Mucosa of descending colon (tissue), 3 donors: ENCODE data around the gene APP. TPM values are rescaled to one million over a fixed set of nuclear protein-coding genes. Genes with fewer than 3 reads are reported as not detected.

Experiments
- ATAC-seq: fragments of 200-7000 bp; cut with Tn5 transposase; one replicate; pipeline ENCODE4 v1.9.1; 2020; ENCODE audit warnings: mild to moderate bottlenecking, moderate library complexity
- DNase-seq, 3 donors: peaks; one replicate each; pipeline ENCODE4 v3.0.0-alpha.2; 2020
- H3K36me3 ChIP-seq: fragments of 200-600 bp; one replicate; pipeline ENCODE4 v1.8.0; 2021; ENCODE audit warnings: low read depth, mild to moderate bottlenecking
- H3K4me1 ChIP-seq: fragments of 200-600 bp; one replicate; pipeline ENCODE4 v1.8.0; 2021; ENCODE audit warnings: low read depth, mild to moderate bottlenecking
- H3K4me3 ChIP-seq: fragments of 200-600 bp; one replicate; pipeline ENCODE4 v1.8.0; 2021; ENCODE audit warnings: mild to moderate bottlenecking
- H3K9me3 ChIP-seq: fragments of 200-600 bp; one replicate; pipeline ENCODE4 v1.8.0; 2021; ENCODE audit warnings: mild to moderate bottlenecking
- intact Hi-C, 2 donors: fragments of 100-400 bp; cut with DNase I in 1 of 2; cut with micrococcal nuclease in 1 of 2; formaldehyde crosslinking; loops; one replicate each; pipeline versions ENCODE4 v1.11.0 to v1.11.1; 2022; cut with DNase I, micrococcal nuclease
- total RNA-seq, 3 donors: library from RNA; stranded (reverse); fragmentation: NEBNext Ultra II Directional in 2 of 3; extraction: Animal tissue kit (Norgen Biotek cat#: 25700) in 2 of 3; gene quantifications; one replicate each; pipeline versions ENCODE4 v1.2.1 to v1.2.4, GENCODE V29; 2021 to 2023
- TF ChIP-seq, protein P1 (sequence below): fragments of 200-600 bp; IDR thresholded peaks from one replicate; pipeline ENCODE4 v1.8.0; 2022; ENCODE audit warnings: antibody characterized with exemption, mild to moderate bottlenecking
- donor health status: DM: no; HTN: no; CAD: no; lungs with moderate emphysema.
- donor health status: DM: no; HTN: no; CAD: no.
- donor health status: DM: no; HTN: yes; CAD: no.

APP gene
- total RNA-seq, 3 donors from 2014 or later, result 573 to 666 (median 579) TPM

DNA sequence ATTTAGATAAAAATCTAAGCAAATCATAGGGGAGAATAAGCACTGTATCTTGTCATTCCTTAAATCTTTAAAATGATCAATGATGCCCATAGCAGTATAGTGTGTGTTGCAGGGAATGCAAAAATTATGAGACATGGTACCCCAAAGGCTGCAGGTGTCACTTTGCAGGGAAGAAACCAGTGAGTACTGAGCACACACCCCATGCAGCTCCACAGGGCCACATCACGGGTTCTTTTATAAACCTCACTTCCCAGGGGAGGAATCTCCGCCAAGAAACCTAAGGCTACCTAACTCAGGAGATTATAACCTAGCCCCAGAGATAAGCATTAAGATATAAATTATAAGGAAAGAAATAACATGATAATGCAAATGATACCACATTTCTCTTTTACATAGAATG lies 115.6 kb downstream of the APP start:
- intact Hi-C loops, result no loop called here

DNA sequence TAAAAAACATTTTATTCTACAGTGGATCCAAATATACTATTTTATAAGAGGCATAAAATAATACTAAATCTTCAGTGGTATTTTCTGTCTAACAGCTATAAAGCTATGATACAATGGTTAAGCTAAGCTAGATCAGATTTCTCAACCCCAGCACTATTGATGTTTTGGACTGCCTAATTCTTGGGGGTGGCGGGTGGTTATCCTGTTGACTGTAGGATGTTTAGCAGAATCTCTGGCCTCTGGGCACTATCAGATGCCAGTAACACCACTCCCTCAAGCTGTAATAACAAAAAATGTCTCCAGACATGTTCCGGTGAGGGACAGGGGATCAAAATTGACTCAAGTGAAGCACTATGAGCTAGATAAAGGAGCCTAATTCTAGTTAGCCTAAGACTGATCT lies 118.5 kb downstream of the APP start:
- peaks cover 4% of the 10 kb centered on the region for H3K36me3 ChIP-seq
- intact Hi-C loops, result no loop called here
- no peaks in the 10 kb centered on the region for H3K9me3 ChIP-seq
- ATAC-seq (no peak), DNase-seq (no peak)
- H3K4me1 ChIP-seq, result no peaks in the 10 kb centered on the region
- no peak overlapping the region for H3K4me3 ChIP-seq
- TF ChIP-seq, protein P1, sequence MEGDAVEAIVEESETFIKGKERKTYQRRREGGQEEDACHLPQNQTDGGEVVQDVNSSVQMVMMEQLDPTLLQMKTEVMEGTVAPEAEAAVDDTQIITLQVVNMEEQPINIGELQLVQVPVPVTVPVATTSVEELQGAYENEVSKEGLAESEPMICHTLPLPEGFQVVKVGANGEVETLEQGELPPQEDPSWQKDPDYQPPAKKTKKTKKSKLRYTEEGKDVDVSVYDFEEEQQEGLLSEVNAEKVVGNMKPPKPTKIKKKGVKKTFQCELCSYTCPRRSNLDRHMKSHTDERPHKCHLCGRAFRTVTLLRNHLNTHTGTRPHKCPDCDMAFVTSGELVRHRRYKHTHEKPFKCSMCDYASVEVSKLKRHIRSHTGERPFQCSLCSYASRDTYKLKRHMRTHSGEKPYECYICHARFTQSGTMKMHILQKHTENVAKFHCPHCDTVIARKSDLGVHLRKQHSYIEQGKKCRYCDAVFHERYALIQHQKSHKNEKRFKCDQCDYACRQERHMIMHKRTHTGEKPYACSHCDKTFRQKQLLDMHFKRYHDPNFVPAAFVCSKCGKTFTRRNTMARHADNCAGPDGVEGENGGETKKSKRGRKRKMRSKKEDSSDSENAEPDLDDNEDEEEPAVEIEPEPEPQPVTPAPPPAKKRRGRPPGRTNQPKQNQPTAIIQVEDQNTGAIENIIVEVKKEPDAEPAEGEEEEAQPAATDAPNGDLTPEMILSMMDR, result no peak

More for the DNA sequence above, 115.6 kb downstream of the APP start:
- TF ChIP-seq, protein P1, result no peak
- ATAC-seq, result no peak
- Histone ChIP-seq H3K4me3 (no peak overlapping the region), H3K36me3 (no peaks in the 10 kb centered on the region), H3K9me3 (no peaks in the 10 kb centered on the region), H3K4me1 (no peaks in the 10 kb centered on the region)
- DNase-seq, result no peak

DNA sequence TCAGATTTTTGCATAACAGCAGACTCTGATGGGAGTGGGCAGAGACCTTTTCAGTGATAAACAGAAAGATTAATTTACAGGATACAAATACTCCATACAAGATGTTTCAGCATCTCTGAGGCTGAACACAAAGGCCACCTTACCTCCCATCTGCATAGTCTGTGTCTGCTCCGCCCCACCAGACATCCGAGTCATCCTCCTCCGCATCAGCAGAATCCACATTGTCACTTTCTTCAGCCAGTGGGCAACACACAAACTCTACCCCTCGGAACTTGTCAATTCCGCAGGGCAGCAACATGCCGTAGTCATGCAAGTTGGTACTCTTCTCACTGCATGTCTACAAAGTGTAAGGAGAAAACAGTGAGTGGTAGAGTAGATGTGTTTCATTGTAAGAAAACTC lies 119.7 kb downstream of the APP start:
- TF ChIP-seq, protein P1, result no peak
- ATAC-seq (no peak), DNase-seq (no peak)
- peaks cover 4% of the 10 kb centered on the region for H3K36me3 ChIP-seq
- intact Hi-C loops, result no loop called here
- no peaks in the 10 kb centered on the region for H3K4me1 ChIP-seq
- no peaks in the 10 kb centered on the region for H3K9me3 ChIP-seq
- H3K4me3 ChIP-seq, result no peak overlapping the region

DNA sequence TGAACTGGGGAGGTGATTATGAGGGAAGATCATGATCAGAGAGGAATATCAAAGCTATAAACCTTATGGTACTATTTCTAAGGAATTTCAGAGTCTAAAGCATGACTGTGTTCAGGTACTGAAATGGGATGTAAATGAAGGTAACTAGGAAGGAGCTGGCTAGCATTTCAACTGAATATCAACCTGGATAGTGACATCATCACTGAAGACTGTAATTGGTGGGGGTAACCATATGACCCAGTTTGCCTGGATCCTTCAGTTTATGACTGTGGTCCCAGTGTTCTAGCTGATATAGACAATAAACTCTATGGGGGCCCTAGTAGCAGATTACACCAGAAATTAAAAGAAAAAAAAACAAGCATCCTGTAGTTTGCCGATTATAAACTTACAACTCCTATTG lies 120.8 kb downstream of the APP start:
- no peak for ATAC-seq
- Histone ChIP-seq H3K4me1 (no peaks in the 10 kb centered on the region), H3K36me3 (peaks cover 4% of the 10 kb centered on the region), H3K9me3 (no peaks in the 10 kb centered on the region), H3K4me3 (no peak overlapping the region)
- DNase-seq, result no peak
- intact Hi-C loops, result no loop called here
- TF ChIP-seq, protein P1, result no peak

DNA sequence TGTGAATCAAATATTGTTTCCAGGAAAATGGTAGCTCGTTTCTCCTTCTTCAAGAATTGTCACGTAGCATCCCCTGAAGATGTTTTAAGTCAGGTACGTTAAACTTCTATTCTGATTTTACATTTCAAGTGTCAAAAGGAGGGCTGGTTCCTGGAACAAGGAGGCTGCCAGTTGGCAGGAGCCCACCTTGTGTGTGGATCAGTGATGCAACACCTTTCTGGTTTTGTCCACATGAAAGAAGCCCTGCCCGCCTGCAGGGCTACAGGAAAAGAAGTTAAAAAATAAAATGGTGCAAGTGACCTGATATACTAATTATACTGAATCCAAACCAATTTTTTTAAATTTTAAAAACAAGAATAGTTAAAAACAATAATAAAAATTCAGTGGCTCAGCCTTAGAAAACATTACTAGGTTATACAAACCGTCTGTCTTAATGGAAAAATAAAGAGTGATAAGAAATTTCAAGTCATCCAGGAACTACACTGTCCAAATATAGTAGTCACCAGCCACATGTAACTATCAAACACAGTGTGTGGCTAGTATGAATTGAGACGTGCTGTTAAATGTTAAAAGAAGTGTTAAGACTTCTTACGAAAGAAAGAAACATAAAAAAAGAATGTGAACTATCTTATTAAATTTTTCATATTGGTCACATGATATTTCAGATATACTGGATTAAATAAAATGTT lies 123.1 kb downstream of the APP start:
- TF ChIP-seq, protein P1, result no peak
- ATAC-seq (no peak), DNase-seq (no peak)
- Histone ChIP-seq H3K36me3 (peaks cover 4% of the 10 kb centered on the region), H3K4me3 (no peak overlapping the region), H3K4me1 (no peaks in the 10 kb centered on the region), H3K9me3 (no peaks in the 10 kb centered on the region)
- intact Hi-C loops, result no loop called here

DNA sequence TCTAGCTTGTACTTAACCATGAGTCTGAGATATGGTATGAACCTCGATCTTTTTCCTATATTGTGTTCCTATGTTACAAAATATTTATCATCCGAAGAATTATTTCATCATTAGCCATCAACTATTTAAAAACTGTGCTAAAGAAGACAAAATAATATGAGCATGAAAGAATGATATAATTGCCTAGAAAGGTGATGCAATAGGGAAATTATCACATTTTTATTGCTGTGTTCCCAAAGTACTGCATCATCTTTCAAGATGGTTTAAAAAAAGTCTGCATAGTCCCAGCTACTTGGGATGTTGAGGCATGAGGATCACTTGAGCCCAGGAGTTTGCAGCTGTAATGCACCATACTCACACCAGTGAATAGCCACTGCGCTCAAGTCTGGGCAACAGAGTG lies 126.7 kb downstream of the APP start:
- H3K4me3 ChIP-seq, result no peak overlapping the region
- DNase-seq, result no peak
- intact Hi-C loops, result no loop called here
- TF ChIP-seq, protein P1, result no peak
- H3K9me3 ChIP-seq, result no peaks in the 10 kb centered on the region
- H3K4me1 ChIP-seq, result no peaks in the 10 kb centered on the region
- H3K36me3 ChIP-seq, result peaks cover 4% of the 10 kb centered on the region
- no peak for ATAC-seq
